HuH-7 (cell line): ENCODE measurements around the gene GINS1.
A peak's percentile ranks its signal among the peaks of the same experiment; 100 is the strongest.
"Not testable (repeated sequence)": the region's sequence is repeated elsewhere in the genome, so short reads cannot be mapped to it uniquely, and the experiment has no call there.

ENCODE experiments used
- DNase-seq: peaks from one replicate; pipeline ENCODE4 v3.0.0; 2011; ENCODE audit warnings: low spot score

GINS1 gene

DNA sequence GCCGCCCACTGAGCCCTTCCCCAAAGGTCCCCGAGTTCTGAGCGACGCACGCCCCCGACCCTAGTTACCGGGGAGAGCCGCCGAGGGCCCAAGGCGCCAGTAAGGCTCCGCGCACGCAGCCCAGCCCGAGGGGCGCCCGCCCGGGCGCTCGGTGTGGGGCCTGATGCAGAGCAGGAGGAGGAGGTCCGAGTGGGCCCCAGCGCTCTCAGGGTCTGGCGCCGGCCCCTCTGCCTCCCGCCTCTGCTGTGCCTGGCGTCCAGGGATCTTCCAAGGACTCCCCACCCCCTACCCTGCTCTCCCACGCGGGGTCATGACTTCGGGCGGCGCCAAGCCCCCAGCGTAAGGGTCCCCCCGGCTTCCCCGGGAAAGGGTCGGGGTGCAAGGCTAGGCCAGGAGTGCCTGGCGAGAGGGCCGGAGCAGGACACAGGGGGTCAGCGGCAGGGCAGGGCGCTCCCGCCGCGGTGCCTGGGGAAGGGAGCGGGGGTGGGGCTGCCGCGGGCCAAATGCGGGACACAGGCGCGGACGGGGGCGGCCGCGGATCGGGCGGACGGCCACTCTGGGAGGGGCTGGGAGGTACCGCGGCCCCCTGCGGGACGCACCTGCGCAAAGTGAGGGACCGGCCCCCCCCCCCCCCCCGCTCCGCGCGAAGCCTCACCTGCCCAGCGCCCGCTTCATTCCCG is 17.5 kb upstream of the GINS1 start:
- peak; percentile 60 for DNase-seq

DNA sequence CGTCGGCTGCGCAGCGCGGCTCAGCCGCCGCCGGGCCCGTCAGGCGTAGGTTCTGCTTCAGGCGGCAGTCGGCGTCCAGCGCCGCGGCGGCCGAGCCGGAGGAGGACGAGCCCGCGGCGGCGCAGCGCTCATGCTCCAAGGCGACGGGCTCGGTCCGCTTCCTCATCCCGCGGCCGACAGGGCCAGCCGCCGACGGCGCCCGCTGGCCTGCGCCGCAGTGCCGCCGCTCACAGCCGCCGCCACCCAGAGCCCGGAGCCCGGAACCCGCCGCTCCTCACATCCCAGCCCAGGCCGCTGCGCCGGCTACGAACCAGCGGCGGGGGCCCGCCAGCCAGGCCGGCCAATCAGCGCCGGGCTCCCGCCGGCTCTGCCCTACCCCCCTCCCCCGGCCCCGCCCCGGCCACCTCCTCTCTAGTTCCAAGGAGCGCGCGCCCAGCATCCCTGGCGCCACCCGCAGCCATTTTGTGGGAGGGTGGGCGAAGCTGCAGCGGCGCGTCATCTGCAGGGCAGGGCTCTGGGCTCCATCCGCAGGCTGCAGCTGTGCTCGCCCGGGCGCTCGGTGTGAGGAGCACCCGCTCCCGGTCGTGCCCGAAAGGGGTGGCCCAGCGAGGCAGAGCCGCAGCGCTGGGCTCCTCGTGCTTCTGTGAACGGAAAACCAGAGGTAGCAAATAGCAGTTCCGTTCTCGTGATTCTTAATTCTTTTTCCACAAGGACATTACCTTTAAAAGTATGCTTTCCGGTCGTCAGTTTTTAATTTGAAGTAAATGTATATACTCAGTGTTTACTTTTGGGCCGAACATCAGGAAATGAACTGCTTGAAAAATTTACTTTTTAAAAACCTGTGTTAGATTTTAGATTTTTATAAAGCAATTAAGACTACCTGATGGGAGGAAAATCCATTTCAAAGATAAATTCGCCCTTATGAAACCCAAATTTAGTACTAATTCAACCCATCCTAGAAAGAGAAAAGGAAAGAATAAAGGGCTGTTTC is 16.6 kb upstream of the GINS1 start, which contains the start of gene ABHD12:
TSS of gene ABHD12 (minus strand) at position 298 of the 991 bp plus-strand sequence. CDS start at position 166, 132 bp downstream.
- DNase-seq, result peak; percentile 98

DNA sequence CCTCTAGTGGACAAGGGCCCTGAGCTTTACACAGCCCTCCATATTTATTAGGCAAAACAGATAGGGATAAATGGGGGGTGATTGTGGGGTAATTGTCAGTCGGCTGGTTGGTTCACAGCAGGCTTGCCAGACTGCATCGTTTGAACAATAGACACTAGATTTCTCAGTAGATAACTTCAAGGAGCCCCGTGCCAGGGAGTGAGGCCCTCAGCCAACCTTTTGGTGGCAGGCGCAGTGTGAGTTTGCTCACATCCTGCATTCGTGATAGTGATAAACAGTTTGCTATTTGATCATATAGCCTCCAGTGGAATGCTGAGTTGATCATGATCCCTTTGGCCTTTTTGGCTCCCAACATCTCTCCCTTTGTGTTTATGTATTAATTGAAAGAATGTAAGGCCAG is 13.2 kb upstream of the GINS1 start:
- DNase-seq, result no peak

DNA sequence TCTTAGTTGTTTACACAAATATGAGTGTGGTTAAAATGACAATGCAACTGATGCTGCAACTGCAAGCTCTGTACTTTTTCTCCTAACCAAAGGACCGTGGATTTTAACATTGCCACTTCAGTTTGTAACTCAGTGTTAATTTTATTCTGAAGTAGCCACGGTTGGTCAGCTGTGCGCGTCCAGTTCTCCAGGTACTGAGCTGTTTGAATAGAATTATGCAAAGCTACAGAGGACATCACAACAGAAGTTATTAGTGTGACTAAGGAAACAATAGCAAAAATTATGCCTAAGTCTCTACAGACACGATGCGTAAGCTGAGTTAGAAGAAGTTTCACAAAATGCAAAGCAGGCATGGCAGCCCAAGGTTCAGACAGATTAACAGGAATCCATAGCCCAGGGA is 12.5 kb upstream of the GINS1 start:
- no peak for DNase-seq

GRCh38 chr20:25397096-25397495 is 10.4 kb upstream of the GINS1 start:
- no peak for DNase-seq

DNA sequence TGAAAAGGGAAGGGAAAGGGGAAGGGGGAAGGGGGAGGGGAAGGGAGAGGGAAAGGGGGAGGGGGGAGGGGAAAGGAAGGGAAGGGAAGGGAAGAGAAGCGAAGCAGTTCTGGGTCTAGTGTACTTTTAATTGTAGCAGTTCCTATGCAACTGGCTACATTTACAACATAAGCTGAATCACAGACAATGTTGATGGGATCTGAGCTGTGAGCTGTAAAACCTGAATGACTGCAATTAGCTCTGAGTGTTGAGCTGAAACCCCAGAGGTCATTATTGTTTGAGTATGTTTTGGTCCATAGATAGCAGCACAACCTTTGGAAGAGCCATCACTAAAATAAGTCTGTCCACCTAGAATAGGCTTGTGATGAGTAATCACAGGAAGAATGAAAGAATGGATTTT is 9.7 kb upstream of the GINS1 start:
- no peak for DNase-seq

GRCh38 chr20:25398376-25399036 is 9.0 kb upstream of the GINS1 start:
- DNase-seq, result no peak

GRCh38 chr20:25399037-25399430 is 8.4 kb upstream of the GINS1 start:
- peak; percentile 61 for DNase-seq

GRCh38 chr20:25400291-25400732 is 7.2 kb upstream of the GINS1 start:
- not testable (repeated sequence) for DNase-seq

- DNase-seq, result no peak
Measured at GRCh38 chr20:25402583-25402982, 4.9 kb upstream of the GINS1 start.

GRCh38 chr20:25408170-25408547 is 686 bp downstream of the GINS1 start:
- DNase-seq, result no peak

- DNase-seq, result no peak
Measured at GRCh38 chr20:25408890-25409289, 1.4 kb downstream of the GINS1 start.

GRCh38 chr20:25418776-25419175 is 11.3 kb downstream of the GINS1 start:
- no peak for DNase-seq

DNA sequence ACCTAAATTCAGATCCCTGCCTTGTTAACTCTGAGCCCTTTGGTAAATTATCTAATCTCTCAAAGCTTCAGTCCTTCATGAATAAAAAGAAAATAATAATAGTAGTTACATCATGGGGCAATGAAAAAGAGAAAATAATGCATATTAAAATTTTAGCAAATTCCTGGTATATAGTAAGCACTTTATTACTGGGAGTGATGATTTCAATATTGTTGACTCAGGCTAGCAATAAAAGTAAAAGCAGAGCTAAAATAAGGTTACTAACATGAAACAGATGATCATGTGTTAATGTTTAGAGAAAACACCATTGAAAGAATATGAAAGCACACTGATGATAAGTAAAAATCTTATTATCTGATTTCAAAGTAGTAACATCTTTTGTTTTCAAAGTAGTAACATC is 13.6 kb downstream of the GINS1 start:
- no peak for DNase-seq

DNA sequence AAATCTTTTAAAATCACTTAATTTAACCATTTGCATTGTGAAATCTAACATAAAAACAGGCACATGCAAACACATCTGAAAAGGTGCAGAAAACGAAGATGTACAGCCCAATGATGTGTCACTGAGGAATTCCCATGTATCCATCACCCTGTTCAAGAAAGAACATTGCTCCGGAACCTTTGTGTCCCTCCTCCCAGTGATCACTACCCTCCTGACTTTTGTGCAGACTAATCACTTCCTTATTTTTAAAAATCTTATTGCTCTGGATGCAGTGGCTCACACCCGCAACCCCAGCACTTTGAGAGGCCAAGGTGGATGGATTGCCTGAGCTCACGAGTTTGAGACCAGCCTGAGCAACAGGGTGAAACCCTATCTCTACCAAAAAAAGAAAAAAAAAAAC is 14.6 kb downstream of the GINS1 start:
- no peak for DNase-seq

- no peak for DNase-seq
Measured at GRCh38 chr20:25424536-25424935, 17.1 kb downstream of the GINS1 start.

- DNase-seq, result no peak
Measured at GRCh38 chr20:25437153-25437581, 29.7 kb downstream of the GINS1 start.

DNA sequence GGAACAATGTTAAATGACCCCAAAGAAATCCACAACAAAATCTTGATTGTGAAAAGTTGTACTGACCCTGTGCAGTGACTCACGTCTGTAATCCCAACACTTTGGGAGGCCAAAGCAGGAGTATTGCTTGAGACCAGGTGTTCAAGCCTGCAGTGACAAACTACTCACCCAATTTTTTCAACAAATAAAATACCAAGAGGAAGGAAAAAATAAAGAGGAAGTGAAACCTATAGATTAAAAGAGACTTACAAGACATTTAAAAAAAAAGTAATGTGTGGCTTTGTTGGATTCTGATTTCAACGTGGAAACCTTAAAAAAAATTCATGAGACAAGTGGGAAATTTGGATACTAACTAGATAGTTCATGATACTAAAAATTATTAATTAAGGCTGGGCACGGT is 31.9 kb downstream of the GINS1 start:
- DNase-seq, result no peak

- DNase-seq, result no peak
Measured at GRCh38 chr20:25444556-25444955, 37.1 kb downstream of the GINS1 start.

- no peak for DNase-seq
Measured at GRCh38 chr20:25447671-25448070, 40.2 kb downstream of the GINS1 start.

- peak; percentile 8 for DNase-seq
Measured at GRCh38 chr20:25452333-25452732, 44.9 kb downstream of the GINS1 start.

DNA sequence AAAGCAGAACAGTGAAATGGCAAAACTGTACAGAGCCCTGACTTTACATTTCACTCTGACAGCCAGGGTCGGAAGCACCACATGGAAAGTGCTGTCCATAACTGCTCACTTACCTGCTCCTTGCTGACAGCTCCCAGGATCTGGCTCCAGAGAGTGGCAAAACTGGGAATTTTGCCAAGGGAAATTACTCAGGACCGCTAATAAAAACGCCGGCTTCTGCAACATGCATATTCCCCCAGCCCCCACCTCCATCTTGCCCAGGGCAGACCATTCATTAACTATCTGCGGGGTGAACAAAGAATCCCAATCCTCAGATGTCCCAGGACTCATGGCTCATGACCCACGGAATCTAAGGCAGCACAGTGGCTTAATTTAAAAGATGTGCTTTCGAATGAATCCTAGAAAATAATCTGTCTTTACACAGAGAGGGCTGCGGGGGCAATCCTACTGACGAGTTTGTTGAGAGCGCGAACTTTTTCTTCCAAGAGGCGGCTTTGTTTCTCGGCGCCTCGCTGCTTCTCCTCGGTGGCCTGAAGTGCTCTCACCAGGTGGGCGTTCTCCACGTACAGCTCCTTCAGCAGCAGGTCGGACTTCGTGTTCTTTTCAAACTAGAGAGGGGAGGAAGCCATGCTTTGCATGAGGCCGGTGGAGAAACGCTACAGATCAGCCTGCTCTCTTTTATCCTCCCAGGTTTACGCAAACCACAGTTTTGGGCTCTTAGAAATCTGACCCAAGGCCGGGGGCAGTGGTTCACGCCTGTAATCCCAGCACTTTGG is 45.8 kb downstream of the GINS1 start:
- peak; percentile 12 for DNase-seq
